K562 (cell line): Measurements from ENCODE around the gene ELF1. TPM values are rescaled to one million over a fixed set of nuclear protein-coding genes. Genes with fewer than 3 reads are reported as not detected.
"Not testable (repeated sequence)": the region's sequence is repeated elsewhere in the genome, so short reads cannot be mapped to it uniquely, and the experiment has no call there.

Source experiments
- ATAC-seq: fragments of 200-7000 bp; cut with Tn5 transposase; 3 replicates; pipeline ENCODE4 v1.9.1; 2020; ENCODE audit warnings: moderate library complexity
- BruUV-seq: library from RNA; stranded (reverse); fragments of 400-500 nt; replicated peaks from 2 replicates; lab custom pipeline; 2021; lab: Mats Ljungman, UMichigan
- CTCF ChIA-PET: fragments of 300-600 bp; formaldehyde crosslinking; extraction: SDS; loops from one replicate; lab custom pipeline; 2021; ENCODE audit warnings: low intra/inter-chr PET ratio; lab: Yijun Ruan, JAX
- POLR2A ChIA-PET: fragments of 300-600, 350-650 bp; sonication (Branson Sonifier 250); formaldehyde crosslinking; extraction: SDS; loops from one replicate; lab custom pipeline; 2021; ENCODE audit warnings: antibody characterized with exemption, inconsistent platforms; lab: Yijun Ruan, JAX
- DNase-seq, 4 experiments: peaks; one replicate each; pipeline versions ENCODE4 v3.0.0 to v3.0.0-alpha.2; 2011 to 2018; ENCODE audit warnings: low spot score in 3 of 4, mixed read lengths in 3 of 4; ENCODE audit errors: extremely low read depth in 1 of 4
- FAIRE-seq: peaks from 2 replicates; lab custom pipeline; 2011; peaks lifted over from hg19 to GRCh38; lab: Jason Lieb, UNC
- H2AFZ ChIP-seq: 2 replicates; pipeline ENCODE4 v1.6.0; 2011; ENCODE audit warnings: low read depth, low read length, control low read depth, inconsistent platforms
- H3K27ac ChIP-seq: fragments of 200-600 bp; 3 replicates; pipeline ENCODE4 v1.8.0; 2011; ENCODE audit warnings: low read depth, mild to moderate bottlenecking, control low read depth, inconsistent platforms, low read length, moderate library complexity, mixed read lengths; ENCODE audit errors: extremely low read depth
- H3K27me3 ChIP-seq, 2 experiments: fragments of 300-600 bp in 1 of 2; 2 replicates in 1 of 2; 3 replicates in 1 of 2; pipeline versions ENCODE4 v1.6.0 to v1.8.0; 2011; ENCODE audit warnings: inconsistent platforms in 2 of 2, low read length in 2 of 2, mild to moderate bottlenecking in 1 of 2, mixed read lengths in 1 of 2, moderate library complexity in 1 of 2; ENCODE audit not compliant: control insufficient read depth in 2 of 2, insufficient read depth in 2 of 2
- H3K36me3 ChIP-seq: fragments of 300-600 bp; 3 replicates; pipeline ENCODE4 v1.8.0; 2011; ENCODE audit warnings: mild to moderate bottlenecking, low read length, inconsistent platforms; ENCODE audit not compliant: control insufficient read depth, insufficient read depth
- H3K4me1 ChIP-seq, 2 experiments: fragments of 200-600 bp in 1 of 2; replicated peaks in 1 of 2; 2 replicates in 1 of 2; 3 replicates in 1 of 2; pipeline versions ENCODE4 v1.5.1 to v1.8.0; 2011; ENCODE audit warnings: inconsistent platforms in 2 of 2, low read length in 2 of 2, mild to moderate bottlenecking in 1 of 2, mixed read lengths in 1 of 2, moderate library complexity in 1 of 2; ENCODE audit not compliant: control insufficient read depth in 2 of 2, insufficient read depth in 2 of 2
- H3K4me2 ChIP-seq: 2 replicates; pipeline ENCODE4 v1.6.1; 2011; ENCODE audit warnings: low read length, control low read depth, inconsistent platforms, mixed read lengths; ENCODE audit not compliant: insufficient read depth
- H3K4me3 ChIP-seq: fragments of 200-600 bp; sonication (generic), shearing (Covaris generic); 2 replicates; pipeline ENCODE4 v1.5.1; 2016; ENCODE audit warnings: control low read depth, inconsistent platforms
- H3K79me2 ChIP-seq: fragments of 200-600 bp; 3 replicates; pipeline ENCODE4 v1.8.0; 2011; ENCODE audit warnings: low read length, inconsistent platforms; ENCODE audit not compliant: control insufficient read depth, insufficient read depth
- H3K9ac ChIP-seq, 2 experiments: 2 replicates each; pipeline versions ENCODE4 v1.6.0 to v1.6.1; 2011; ENCODE audit warnings: low read depth in 2 of 2, low read length in 2 of 2, control low read depth in 1 of 2, inconsistent platforms in 1 of 2, mild to moderate bottlenecking in 1 of 2, mixed read lengths in 1 of 2; ENCODE audit not compliant: insufficient read depth in 1 of 2
- H3K9me1 ChIP-seq: one replicate; pipeline ENCODE4 v1.6.0; 2011; ENCODE audit warnings: inconsistent platforms, mild to moderate bottlenecking, low read length, moderate library complexity; ENCODE audit not compliant: control insufficient read depth, insufficient read depth
- H3K9me3 ChIP-seq: replicated peaks from 2 replicates; pipeline ENCODE4 v1.5.1; 2011; ENCODE audit warnings: low read depth, low read length, inconsistent platforms; ENCODE audit not compliant: control insufficient read depth, insufficient read depth
- H4K20me1 ChIP-seq: replicated peaks from 2 replicates; pipeline ENCODE4 v1.6.1; 2011; ENCODE audit warnings: low read length, inconsistent platforms, mixed read lengths; ENCODE audit not compliant: control insufficient read depth, insufficient read depth
- CCNT2 ChIP-seq: IDR thresholded peaks from 2 replicates; pipeline ENCODE4 v1.6.1; 2011; ENCODE audit warnings: borderline replicate concordance, low read depth, mild to moderate bottlenecking, moderate library complexity, mixed read lengths, low read length; ENCODE audit not compliant: insufficient read length; ENCODE audit errors: extremely low read depth
- KLF1 ChIP-seq: fragments of 450-650 bp; IDR thresholded peaks from 2 replicates; pipeline ENCODE4 v1.6.1; 2016; ENCODE audit warnings: missing genetic modification characterization, missing compliant biosample characterization
- NR1H2 ChIP-seq: sonication (generic); formaldehyde crosslinking; IDR thresholded peaks from 2 replicates; pipeline ENCODE4 v1.4.0; 2020; ENCODE audit warnings: mild to moderate bottlenecking, missing genetic modification reagents
- PURB ChIP-seq: sonication (generic); formaldehyde crosslinking; IDR thresholded peaks from 2 replicates; pipeline ENCODE4 v1.9.0; 2021; ENCODE audit warnings: low read depth, mild to moderate bottlenecking, missing genetic modification reagents
- RAD21 ChIP-seq, 2 experiments: fragments of 250-450 bp in 1 of 2; fragments of 450-650 bp in 1 of 2; sonication (Bioruptor Pico) in 1 of 2; formaldehyde crosslinking in 1 of 2; IDR thresholded peaks in 1 of 2; conservative IDR thresholded peaks in 1 of 2; 2 replicates each; pipeline versions ENCODE4 v1.4.0 to v1.8.0; 2020 to 2022; ENCODE audit warnings: mild to moderate bottlenecking in 2 of 2, moderate library complexity in 1 of 2
- SLC30A9 ChIP-seq: fragments of 250-450 bp; sonication (Bioruptor Pico); IDR thresholded peaks from 2 replicates; pipeline ENCODE4 v1.8.0; 2022; ENCODE audit warnings: mild to moderate bottlenecking, moderate library complexity
- ZNF121 ChIP-seq: sonication (generic); formaldehyde crosslinking; conservative IDR thresholded peaks from 2 replicates; pipeline ENCODE4 v1.8.0; 2022; ENCODE audit warnings: missing genetic modification reagents
- ZNF184 ChIP-seq: sonication (generic); formaldehyde crosslinking; IDR thresholded peaks from 2 replicates; pipeline ENCODE4 v1.5.0; 2020; ENCODE audit warnings: missing genetic modification reagents
- WGBS: fragments of 100-300 bp; shearing (Covaris generic); methylation state at CpG from one replicate; pipeline ENCODE4 v1.1.6; 2016; ENCODE audit warnings: low coverage, mixed read lengths; ENCODE audit not compliant: insufficient coverage; ENCODE audit errors: missing lambda C conversion rate; 5-methylcytosine and 5-hydroxymethylcytosine counted together
- in situ Hi-C: fragments of 300-500 bp; cut with MboI; formaldehyde crosslinking; loops from 4 replicates; pipeline ENCODE4 v1.15.0; 2018; ENCODE audit warnings: inconsistent platforms, mixed read lengths
- intact Hi-C: fragments of 100-400 bp; cut with micrococcal nuclease; formaldehyde crosslinking; loops from 2 replicates; pipeline ENCODE4 v1.14.2; 2022
- polyA plus RNA-seq, 8 experiments: library from polyadenylated mRNA; depleted of rRNA in 4 of 8; stranded (reverse) in 5 of 8; unstranded in 3 of 8; fragments of >200 nt; fragmentation: Nextera tagmentation in 2 of 8; fragmentation: Illumina TruSeq in 1 of 8; extraction: Ambion mirVana in 2 of 8; extraction: Trizol in 1 of 8; gene quantifications; 2 replicates each; pipeline versions ENCODE4 v1.2.1 to v1.2.3, GENCODE V29; 2011 to 2014; ENCODE audit warnings: inconsistent platforms in 1 of 8, missing spikeins in 1 of 8
- total RNA-seq, 7 experiments: library from RNA; depleted of rRNA in 6 of 7; stranded (reverse); fragments of >200 nt in 6 of 7; fragmentation: Illumina TruSeq in 2 of 7; extraction: Trizol in 2 of 7; gene quantifications; 2 replicates each; pipeline versions ENCODE4 v1.2.1 to v1.2.3, GENCODE V29; 2011 to 2021; ENCODE audit warnings: low replicate concordance in 1 of 7
- TF ChIP-seq, protein P1 (sequence below): IDR thresholded peaks from 2 replicates; pipeline ENCODE4 v1.6.1; 2012; ENCODE audit warnings: low read depth, low read length, improper control_type of control experiment, borderline replicate concordance
- TF ChIP-seq, protein P2 (sequence below): sonication (generic); formaldehyde crosslinking; IDR thresholded peaks from 2 replicates; pipeline ENCODE4 v1.8.0; 2022; ENCODE audit warnings: mild to moderate bottlenecking, missing genetic modification reagents

Gene ELF1
- total and polyA plus RNA-seq, 9 of the 15 experiments (the other 6 are each of a cell fraction or from before 2014, with no cell fraction given) = 24.7 to 54.4 (median 33.4) TPM

DNA sequence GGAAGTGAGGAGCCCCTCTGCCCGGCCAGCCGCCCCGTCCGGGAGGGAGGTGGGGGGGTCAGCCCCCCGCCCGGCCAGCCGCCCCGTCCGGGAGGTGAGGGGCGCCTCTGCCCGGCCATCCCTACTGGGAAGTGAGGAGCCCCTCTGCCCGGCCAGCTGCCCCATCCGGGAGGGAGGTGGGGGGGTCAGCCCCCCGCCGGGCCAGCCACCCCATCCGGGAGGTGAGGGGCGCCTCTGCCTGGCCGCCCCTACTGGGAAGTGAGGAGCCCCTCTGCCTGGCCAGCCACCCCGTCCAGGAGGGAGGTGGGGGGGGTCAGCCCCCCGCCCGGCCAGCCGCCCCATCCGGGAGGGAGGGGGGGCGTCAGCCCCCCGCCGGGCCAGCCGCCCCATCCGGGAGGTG lies 118.5 kb downstream of the ELF1 start:
- H3K27ac ChIP-seq, intact Hi-C loops, BruUV-seq, H3K9ac ChIP-seq, H3K4me3 ChIP-seq, H3K9me1 ChIP-seq, H3K79me2 ChIP-seq, H2AFZ ChIP-seq, ATAC-seq, CTCF ChIA-PET, H3K4me1 ChIP-seq, H3K27me3 ChIP-seq, H3K9me3 ChIP-seq, in situ Hi-C loops, POLR2A ChIA-PET, FAIRE-seq, H3K4me2 ChIP-seq, DNase-seq, H3K36me3 ChIP-seq, H4K20me1 ChIP-seq: not testable (repeated sequence)
- WGBS = no CpG with 5 or more reads among the region's 28 CpGs

DNA sequence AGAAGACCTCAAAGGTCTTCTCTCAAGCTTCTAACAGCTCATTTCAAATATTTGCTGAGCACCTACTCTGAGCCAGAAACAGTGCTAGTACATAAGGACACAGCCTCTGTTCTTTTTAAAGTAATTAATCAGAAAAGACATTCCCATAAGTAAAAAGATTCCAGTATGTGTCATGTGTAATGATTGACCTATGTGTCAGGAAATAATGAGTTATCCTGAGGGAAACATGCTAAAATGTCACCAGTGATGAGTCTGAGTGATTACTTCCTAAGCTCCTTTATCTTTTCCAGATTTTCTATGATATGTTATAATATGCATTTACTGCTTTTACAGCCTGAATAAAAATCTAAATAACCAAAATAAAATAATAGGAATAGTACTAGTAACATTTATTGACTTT lies 122.1 kb downstream of the ELF1 start:
- H3K79me2 ChIP-seq = no peaks in the 10 kb centered on the region
- no peak for DNase-seq
- POLR2A ChIA-PET = no interaction called here
- no peak overlapping the region for H3K27ac ChIP-seq
- no peaks in the 10 kb centered on the region; a peak in 1 of 5 replicates for H3K4me1 ChIP-seq
- H4K20me1 ChIP-seq = no peaks in the 10 kb centered on the region
- no peak for ATAC-seq
- no peak overlapping the region for H3K4me2 ChIP-seq
- no peaks in the 10 kb centered on the region for H3K9me1 ChIP-seq
- H3K9ac ChIP-seq = no peak overlapping the region
- CTCF ChIA-PET = no interaction called here
- H3K36me3 ChIP-seq = no peaks in the 10 kb centered on the region
- no peaks in the 10 kb centered on the region for H3K9me3 ChIP-seq
- FAIRE-seq = no peak
- intact Hi-C loops (no loop called here), in situ Hi-C loops (no loop called here)
- no peak overlapping the region for H3K4me3 ChIP-seq
- no peaks in the 10 kb centered on the region for H3K27me3 ChIP-seq
- no peak overlapping the region for H2AFZ ChIP-seq
- no TSS peak for BruUV-seq
- TF ChIP-seq, protein P1, sequence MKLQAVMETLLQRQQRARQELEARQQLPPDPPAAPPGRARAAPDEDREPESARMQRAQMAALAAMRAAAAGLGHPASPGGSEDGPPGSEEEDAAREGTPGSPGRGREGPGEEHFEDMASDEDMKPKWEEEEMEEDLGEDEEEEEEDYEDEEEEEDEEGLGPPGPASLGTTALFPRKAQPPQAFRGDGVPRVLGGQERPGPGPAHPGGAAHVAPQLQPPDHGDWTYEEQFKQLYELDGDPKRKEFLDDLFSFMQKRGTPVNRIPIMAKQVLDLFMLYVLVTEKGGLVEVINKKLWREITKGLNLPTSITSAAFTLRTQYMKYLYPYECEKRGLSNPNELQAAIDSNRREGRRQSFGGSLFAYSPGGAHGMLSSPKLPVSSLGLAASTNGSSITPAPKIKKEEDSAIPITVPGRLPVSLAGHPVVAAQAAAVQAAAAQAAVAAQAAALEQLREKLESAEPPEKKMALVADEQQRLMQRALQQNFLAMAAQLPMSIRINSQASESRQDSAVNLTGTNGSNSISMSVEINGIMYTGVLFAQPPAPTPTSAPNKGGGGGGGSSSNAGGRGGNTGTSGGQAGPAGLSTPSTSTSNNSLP = no peak
- TF ChIP-seq RAD21 (CRISPR knock-in tag; conservative IDR thresholded peaks at IDR 0.05 in 1 of 2, IDR thresholded peaks at IDR 0.05 in 1 of 2) = no peak
- TF ChIP-seq SLC30A9 = no peak
- no peak for TF ChIP-seq ZNF184 (CRISPR knock-in tag)
- no peak for TF ChIP-seq ZNF121 (CRISPR knock-in tag)
- TF ChIP-seq NR1H2 (CRISPR knock-in tag) = no peak
- TF ChIP-seq, protein P2, sequence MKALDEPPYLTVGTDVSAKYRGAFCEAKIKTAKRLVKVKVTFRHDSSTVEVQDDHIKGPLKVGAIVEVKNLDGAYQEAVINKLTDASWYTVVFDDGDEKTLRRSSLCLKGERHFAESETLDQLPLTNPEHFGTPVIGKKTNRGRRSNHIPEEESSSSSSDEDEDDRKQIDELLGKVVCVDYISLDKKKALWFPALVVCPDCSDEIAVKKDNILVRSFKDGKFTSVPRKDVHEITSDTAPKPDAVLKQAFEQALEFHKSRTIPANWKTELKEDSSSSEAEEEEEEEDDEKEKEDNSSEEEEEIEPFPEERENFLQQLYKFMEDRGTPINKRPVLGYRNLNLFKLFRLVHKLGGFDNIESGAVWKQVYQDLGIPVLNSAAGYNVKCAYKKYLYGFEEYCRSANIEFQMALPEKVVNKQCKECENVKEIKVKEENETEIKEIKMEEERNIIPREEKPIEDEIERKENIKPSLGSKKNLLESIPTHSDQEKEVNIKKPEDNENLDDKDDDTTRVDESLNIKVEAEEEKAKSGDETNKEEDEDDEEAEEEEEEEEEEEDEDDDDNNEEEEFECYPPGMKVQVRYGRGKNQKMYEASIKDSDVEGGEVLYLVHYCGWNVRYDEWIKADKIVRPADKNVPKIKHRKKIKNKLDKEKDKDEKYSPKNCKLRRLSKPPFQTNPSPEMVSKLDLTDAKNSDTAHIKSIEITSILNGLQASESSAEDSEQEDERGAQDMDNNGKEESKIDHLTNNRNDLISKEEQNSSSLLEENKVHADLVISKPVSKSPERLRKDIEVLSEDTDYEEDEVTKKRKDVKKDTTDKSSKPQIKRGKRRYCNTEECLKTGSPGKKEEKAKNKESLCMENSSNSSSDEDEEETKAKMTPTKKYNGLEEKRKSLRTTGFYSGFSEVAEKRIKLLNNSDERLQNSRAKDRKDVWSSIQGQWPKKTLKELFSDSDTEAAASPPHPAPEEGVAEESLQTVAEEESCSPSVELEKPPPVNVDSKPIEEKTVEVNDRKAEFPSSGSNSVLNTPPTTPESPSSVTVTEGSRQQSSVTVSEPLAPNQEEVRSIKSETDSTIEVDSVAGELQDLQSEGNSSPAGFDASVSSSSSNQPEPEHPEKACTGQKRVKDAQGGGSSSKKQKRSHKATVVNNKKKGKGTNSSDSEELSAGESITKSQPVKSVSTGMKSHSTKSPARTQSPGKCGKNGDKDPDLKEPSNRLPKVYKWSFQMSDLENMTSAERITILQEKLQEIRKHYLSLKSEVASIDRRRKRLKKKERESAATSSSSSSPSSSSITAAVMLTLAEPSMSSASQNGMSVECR = no peak
- no peak for TF ChIP-seq PURB (CRISPR knock-in tag)
- no peak for TF ChIP-seq CCNT2
- TF ChIP-seq KLF1 = no peak
